GM19455 (cell line): Measurements from ENCODE around the gene PFAS.

ENCODE experiments used
- ATAC-seq: cut with Tn5 transposase; IDR thresholded peaks from one replicate; pipeline ENCODE4 v1.9.1; 2021; ENCODE audit not compliant: unreplicated experiment

PFAS gene

DNA sequence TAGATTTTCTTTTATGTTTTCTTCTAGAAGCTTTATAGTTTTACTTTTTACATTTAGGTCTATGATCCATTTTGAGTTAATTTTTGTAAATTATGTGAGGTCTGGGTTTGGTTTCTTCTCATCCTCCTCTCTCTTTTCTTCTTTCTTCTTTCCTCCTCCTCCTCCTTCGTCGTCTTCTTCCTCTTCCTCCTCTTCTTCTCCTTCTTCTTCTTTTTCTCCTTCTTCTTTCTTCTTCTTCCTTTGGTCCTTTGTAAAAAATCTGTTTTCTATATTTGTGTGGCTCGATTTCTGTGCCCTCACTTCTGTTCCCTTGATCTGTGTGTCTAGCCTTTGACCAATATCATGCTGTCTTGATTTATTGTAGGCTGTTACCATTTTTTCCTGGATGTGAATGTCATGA, 51.1 kb downstream of the PFAS start:
- no peak for ATAC-seq

GRCh38 chr17:8300627-8301242, 51.6 kb downstream of the PFAS start:
- ATAC-seq, result no peak

DNA sequence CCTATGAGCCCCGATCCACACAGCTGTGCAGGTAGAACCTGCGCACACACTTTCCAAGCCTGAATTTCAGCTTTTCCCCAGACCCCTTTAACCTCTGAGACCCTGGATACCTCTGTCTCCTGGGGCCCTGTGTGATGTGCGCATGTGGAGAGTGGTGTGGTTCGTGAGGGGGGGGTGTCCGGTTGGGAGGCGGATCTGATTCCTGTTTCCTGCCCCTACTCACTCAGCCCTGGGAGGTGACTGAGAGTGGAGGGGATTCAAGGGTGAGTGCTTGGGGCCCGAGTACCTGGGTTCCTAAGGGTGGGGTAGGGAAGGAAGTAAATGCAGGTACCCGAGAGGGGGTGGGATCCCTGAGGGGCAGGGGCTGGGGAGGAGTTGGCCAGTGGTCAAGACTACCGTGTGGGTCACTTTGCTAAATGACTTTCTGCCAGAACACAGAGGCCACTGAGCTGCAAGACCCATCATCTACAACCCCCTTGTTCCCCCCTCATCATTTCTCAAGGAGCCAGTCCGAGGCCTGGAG, 61.6 kb downstream of the PFAS start:
- ATAC-seq, result no peak

DNA sequence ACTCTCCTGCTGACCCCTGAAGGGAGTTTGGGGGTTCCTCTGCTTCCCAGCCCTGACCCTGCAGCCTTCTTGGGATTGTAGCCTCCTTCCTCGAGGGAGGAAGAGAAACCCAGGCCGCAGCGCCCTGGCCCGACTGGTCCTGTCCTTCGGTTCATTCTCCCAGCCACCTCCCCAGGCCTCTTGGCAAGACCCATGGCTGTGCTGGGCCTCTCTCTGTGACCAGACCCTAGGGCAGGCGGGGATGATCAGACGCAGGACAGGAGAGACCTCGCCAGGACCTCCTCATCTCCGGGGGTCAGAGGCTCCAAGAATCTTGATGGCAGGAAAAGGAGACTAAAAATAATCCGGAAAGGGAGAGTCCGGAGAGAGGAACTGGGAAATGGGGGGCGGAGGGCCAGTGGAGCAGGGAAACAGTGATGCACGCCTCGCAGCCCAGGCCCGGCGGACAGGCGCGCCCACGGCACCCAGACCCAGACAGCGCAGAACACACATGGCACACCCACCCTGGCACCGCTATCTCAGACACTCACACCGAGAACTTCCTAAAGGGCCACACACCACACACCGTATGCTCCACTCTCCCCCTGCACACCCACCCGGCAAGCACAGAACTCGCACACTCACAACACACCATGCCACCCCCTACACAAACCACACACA, 62.2 kb downstream of the PFAS start:
- ATAC-seq, result no peak

DNA sequence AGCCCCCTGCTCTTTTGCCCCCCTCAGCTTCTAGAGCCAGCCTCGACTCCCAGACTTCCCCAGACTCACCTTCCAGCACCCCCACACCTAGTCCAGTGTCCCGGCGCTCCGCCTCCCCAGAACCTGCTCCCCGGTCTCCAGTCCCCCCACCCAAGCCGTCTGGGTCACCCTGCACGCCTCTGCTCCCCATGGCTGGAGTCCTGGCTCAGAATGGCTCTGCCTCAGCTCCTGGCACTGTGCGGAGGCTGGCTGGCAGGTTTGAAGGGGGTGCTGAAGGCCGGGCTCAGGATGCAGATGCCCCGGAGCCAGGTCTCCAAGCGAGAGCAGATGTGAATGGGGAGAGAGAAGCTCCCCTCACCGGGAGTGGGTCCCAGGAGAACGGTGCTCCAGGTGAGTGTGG, 63.2 kb downstream of the PFAS start:
- no peak for ATAC-seq

- ATAC-seq, result no peak
Measured at GRCh38 chr17:8312726-8313600, 63.9 kb downstream of the PFAS start.

DNA sequence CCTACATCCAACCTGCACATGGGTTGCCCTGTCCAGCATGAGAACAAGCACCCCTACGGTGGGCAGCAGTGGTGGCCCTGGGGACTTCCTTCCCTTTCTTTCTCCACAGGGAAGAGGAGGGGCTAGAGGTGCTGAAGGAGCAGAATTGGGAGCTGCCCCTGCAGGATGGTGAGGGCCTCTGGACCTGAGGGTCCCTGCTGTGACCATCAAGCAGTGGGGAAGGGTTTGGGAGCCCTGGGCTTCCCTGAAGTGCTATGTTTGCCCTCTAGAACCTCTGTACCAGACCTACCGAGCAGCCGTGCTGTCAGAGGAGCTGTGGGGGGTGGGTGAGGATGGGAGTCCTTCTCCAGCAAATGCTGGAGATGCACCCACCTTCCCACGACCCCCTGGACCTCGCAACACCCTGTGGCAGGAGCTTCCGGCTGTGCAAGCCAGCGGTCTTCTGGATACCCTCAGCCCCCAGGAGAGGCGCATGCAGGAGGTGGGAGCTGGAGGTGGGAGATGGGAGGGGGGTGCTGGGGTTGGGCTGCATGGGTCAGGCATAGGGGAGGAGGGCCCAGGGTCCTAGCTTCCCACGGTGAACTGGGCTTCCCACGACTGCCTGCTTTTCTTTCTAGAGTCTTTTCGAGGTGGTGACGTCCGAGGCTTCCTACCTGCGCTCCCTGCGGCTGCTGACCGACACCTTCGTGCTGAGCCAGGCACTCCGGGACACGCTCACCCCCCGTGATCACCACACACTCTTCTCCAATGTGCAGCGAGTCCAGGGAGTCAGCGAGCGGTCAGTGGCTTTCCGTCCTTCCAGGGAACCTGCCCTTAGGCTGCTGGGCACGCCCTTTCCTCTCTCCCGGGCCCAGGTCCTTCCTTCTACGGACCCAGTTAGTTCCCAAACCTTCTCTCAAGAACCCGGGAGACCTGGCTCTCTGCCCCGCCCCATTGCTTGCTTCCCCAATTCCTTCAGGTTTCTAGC, 66.0 kb downstream of the PFAS start:
- ATAC-seq, result no peak

DNA sequence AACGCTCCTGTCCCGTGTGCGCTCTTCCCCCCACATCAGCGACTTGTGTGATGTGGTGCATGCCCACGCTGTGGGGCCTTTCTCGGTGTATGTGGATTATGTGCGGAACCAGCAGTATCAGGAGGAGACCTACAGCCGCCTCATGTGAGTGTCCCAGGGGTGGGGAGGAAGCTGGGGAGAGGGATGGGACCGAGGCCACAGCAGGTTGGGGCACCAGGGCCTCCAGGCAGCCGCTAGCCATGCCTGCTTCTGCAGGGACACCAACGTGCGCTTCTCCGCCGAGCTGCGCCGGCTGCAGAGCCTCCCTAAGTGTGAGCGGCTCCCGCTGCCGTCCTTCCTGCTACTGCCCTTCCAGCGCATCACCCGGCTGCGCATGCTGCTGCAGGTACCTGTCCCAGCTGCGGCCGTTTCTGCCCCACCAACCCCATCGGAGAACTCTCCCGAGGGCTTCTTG, 66.7 kb downstream of the PFAS start:
- ATAC-seq, result no peak

GRCh38 chr17:8318010-8318935, 69.2 kb downstream of the PFAS start:
- ATAC-seq, result no peak
